H9 (cell line): ENCODE measurements around the gene PRORP. TPM values are rescaled to one million over a fixed set of nuclear protein-coding genes. Genes with fewer than 3 reads are reported as not detected.

Source experiments
- DNase-seq: peaks from one replicate; pipeline ENCODE4 v3.0.0-alpha.2; 2017
- H2AFZ ChIP-seq: one replicate; pipeline ENCODE4 v1.6.1; 2013; ENCODE audit warnings: mild to moderate bottlenecking, low read length, control low read depth, moderate library complexity
- H2AK5ac ChIP-seq: 2 replicates; pipeline ENCODE4 v1.6.1; 2013; ENCODE audit warnings: low read length, control low read depth, mixed read lengths; ENCODE audit not compliant: insufficient read length
- H2BK120ac ChIP-seq: one replicate; pipeline ENCODE4 v1.6.1; 2013; ENCODE audit warnings: low read depth, mild to moderate bottlenecking, low read length, control low read depth, inconsistent platforms; ENCODE audit not compliant: poor library complexity, severe bottlenecking
- H2BK12ac ChIP-seq: 2 replicates; pipeline ENCODE4 v1.6.1; 2013; ENCODE audit warnings: low read length, control low read depth, mixed read lengths, low read depth; ENCODE audit not compliant: insufficient read length
- H2BK15ac ChIP-seq: 2 replicates; pipeline ENCODE4 v1.6.1; 2013; ENCODE audit warnings: low read depth, low read length, control low read depth
- H2BK20ac ChIP-seq: one replicate; pipeline ENCODE4 v1.6.1; 2013; ENCODE audit warnings: low read depth, mild to moderate bottlenecking, low read length, control low read depth, inconsistent platforms; ENCODE audit not compliant: poor library complexity, severe bottlenecking
- H2BK5ac ChIP-seq: 2 replicates; pipeline ENCODE4 v1.6.1; 2013; ENCODE audit warnings: low read length, control low read depth, mixed read lengths; ENCODE audit not compliant: insufficient read length
- H3K14ac ChIP-seq: 2 replicates; pipeline ENCODE4 v1.6.1; 2013; ENCODE audit warnings: low read length, control low read depth; ENCODE audit not compliant: insufficient read depth
- H3K18ac ChIP-seq: 2 replicates; pipeline ENCODE4 v1.6.1; 2013; ENCODE audit warnings: low read depth, mild to moderate bottlenecking, mixed read lengths, low read length, control low read depth; ENCODE audit not compliant: insufficient read length
- H3K23ac ChIP-seq: 2 replicates; pipeline ENCODE4 v1.6.1; 2013; ENCODE audit warnings: low read length, control low read depth, mixed read lengths, low read depth; ENCODE audit not compliant: insufficient read length
- H3K23me2 ChIP-seq: 2 replicates; pipeline ENCODE4 v1.6.1; 2013; ENCODE audit warnings: low read depth, mild to moderate bottlenecking, mixed read lengths, low read length, control low read depth; ENCODE audit not compliant: insufficient read length, poor library complexity, severe bottlenecking
- H3K27ac ChIP-seq: 2 replicates; pipeline ENCODE4 v1.5.1; 2013; ENCODE audit warnings: low read length, control low read depth, mixed read lengths, low read depth; ENCODE audit not compliant: insufficient read length
- H3K27me3 ChIP-seq: 2 replicates; pipeline ENCODE4 v1.6.1; 2013; ENCODE audit warnings: low read length, control low read depth, inconsistent platforms; ENCODE audit not compliant: insufficient read depth
- H3K4ac ChIP-seq: 2 replicates; pipeline ENCODE4 v1.6.1; 2013; ENCODE audit warnings: low read depth, mild to moderate bottlenecking, control low read depth, inconsistent platforms, low read length, moderate library complexity
- H3K4me1 ChIP-seq: 2 replicates; pipeline ENCODE4 v1.6.1; 2013; ENCODE audit warnings: low read length, control low read depth, inconsistent platforms; ENCODE audit not compliant: insufficient read depth
- H3K4me2 ChIP-seq: 2 replicates; pipeline ENCODE4 v1.6.1; 2013; ENCODE audit warnings: low read length, control low read depth, mixed read lengths; ENCODE audit not compliant: insufficient read length, insufficient read depth
- H3K56ac ChIP-seq: 2 replicates; pipeline ENCODE4 v1.6.1; 2013; ENCODE audit warnings: low read depth, mild to moderate bottlenecking, mixed read lengths, low read length, control low read depth; ENCODE audit not compliant: insufficient read length
- H3K79me1 ChIP-seq: 2 replicates; pipeline ENCODE4 v1.6.1; 2013; ENCODE audit warnings: low read depth, mild to moderate bottlenecking, moderate library complexity, low read length, control low read depth, inconsistent platforms; ENCODE audit not compliant: insufficient read depth, poor library complexity, severe bottlenecking
- H3K79me2 ChIP-seq: 2 replicates; pipeline ENCODE4 v1.6.1; 2013; ENCODE audit warnings: low read length, control low read depth, inconsistent platforms; ENCODE audit not compliant: insufficient read depth
- H3K9ac ChIP-seq: 2 replicates; pipeline ENCODE4 v1.6.1; 2013; ENCODE audit warnings: low read length, control low read depth, mixed read lengths; ENCODE audit not compliant: insufficient read length; ENCODE audit errors: extremely low read depth
- H3K9me3 ChIP-seq: one replicate; pipeline ENCODE4 v1.6.1; 2013; ENCODE audit warnings: low read depth, low read length, inconsistent platforms; ENCODE audit not compliant: control insufficient read depth
- H3T11ph ChIP-seq: one replicate; pipeline ENCODE4 v1.6.1; 2013; ENCODE audit warnings: mild to moderate bottlenecking, low read length, control low read depth, inconsistent platforms
- H4K20me1 ChIP-seq: one replicate; pipeline ENCODE4 v1.6.1; 2013; ENCODE audit not compliant: control insufficient read depth, insufficient read length, insufficient read depth
- H4K5ac ChIP-seq: 2 replicates; pipeline ENCODE4 v1.6.1; 2013; ENCODE audit warnings: low read depth, mild to moderate bottlenecking, mixed read lengths, low read length, control low read depth; ENCODE audit not compliant: insufficient read length
- H4K8ac ChIP-seq: replicated peaks from 2 replicates; pipeline ENCODE4 v1.6.1; 2013; ENCODE audit warnings: low read length, control low read depth, mixed read lengths, low read depth; ENCODE audit not compliant: insufficient read length
- H4K91ac ChIP-seq: 2 replicates; pipeline ENCODE4 v1.6.1; 2013; ENCODE audit warnings: low read depth, mild to moderate bottlenecking, moderate library complexity, mixed read lengths, low read length, control low read depth; ENCODE audit not compliant: insufficient read length
- H3K27ac Mint-ChIP-seq, 3 experiments: 2 replicates in 2 of 3; 3 replicates in 1 of 3; pipeline ENCODE4 v1.8.0; 2020 to 2021; ENCODE audit warnings: mixed read lengths in 3 of 3, mild to moderate bottlenecking in 1 of 3, moderate library complexity in 1 of 3
- H3K27me3 Mint-ChIP-seq: 2 replicates; pipeline ENCODE4 v1.8.0; 2021; ENCODE audit warnings: low read depth, mild to moderate bottlenecking, moderate library complexity, mixed read lengths
- H3K36me3 Mint-ChIP-seq, 3 experiments: 2 replicates in 2 of 3; 3 replicates in 1 of 3; pipeline ENCODE4 v1.8.0; 2020 to 2021; ENCODE audit warnings: low read depth in 3 of 3, mixed read lengths in 3 of 3; ENCODE audit not compliant: insufficient read depth in 1 of 3
- H3K4me1 Mint-ChIP-seq, 2 experiments: 2 replicates each; pipeline ENCODE4 v1.8.0; 2020; ENCODE audit warnings: mixed read lengths in 2 of 2
- H3K4me3 Mint-ChIP-seq, 2 experiments: 2 replicates in 1 of 2; 3 replicates in 1 of 2; pipeline ENCODE4 v1.8.0; 2020 to 2021; ENCODE audit warnings: mild to moderate bottlenecking in 2 of 2, mixed read lengths in 2 of 2, moderate library complexity in 1 of 2
- H3K9me3 Mint-ChIP-seq, 2 experiments: 2 replicates in 1 of 2; 3 replicates in 1 of 2; pipeline ENCODE4 v1.8.0; 2020; ENCODE audit warnings: mild to moderate bottlenecking in 2 of 2, mixed read lengths in 2 of 2, moderate library complexity in 1 of 2
- WGBS: extraction: QIAGEN DNeasy Blood & Tissue Kit; methylation state at CpG from one replicate; pipeline ENCODE4 v1.1.7; 2013; ENCODE audit warnings: missing lambda C conversion rate, low lambda C conversion rate, mixed read lengths; ENCODE audit not compliant: insufficient read length; ENCODE audit errors: extremely low coverage; 5-methylcytosine and 5-hydroxymethylcytosine counted together
- total RNA-seq: library from RNA; stranded (reverse); gene quantifications from 2 replicates; pipeline ENCODE4 v1.2.1, GENCODE V29; 2021
- TF ChIP-seq, protein P1 (sequence below): fragments of 200-600 bp; sonication (generic); conservative IDR thresholded peaks from 3 replicates; pipeline ENCODE4 v1.8.0; 2021; ENCODE audit warnings: antibody characterized with exemption, mild to moderate bottlenecking

Gene PRORP
- total RNA-seq, 1 experiment from 2014 or later: 37.7 TPM

DNA sequence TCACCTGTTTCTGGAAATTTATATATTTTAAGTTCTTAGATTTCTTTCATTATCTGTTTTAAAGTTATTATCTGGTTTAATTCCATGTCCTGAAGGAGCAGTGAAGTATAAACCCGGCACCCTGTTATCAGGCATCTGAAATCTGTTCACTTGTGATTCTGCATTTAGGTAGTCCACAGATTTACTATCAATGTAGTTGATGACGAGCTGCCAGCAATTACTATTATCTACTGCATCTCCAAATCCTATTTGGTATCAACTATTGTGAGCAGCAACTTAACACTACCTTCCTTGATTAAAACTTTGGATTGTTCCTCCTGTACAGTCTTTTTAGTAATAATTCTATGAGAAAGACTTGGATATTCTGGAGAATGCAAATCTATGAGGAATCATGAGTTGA is 36.1 kb downstream of the PRORP start:
- H3K27ac ChIP-seq: no peak overlapping the region
- H3K79me1 ChIP-seq: no peaks in the 10 kb centered on the region
- H3K9me3 Mint-ChIP-seq: no peaks in the 10 kb centered on the region
- H3K4me3 Mint-ChIP-seq: no peak overlapping the region
- TF ChIP-seq, protein P1, sequence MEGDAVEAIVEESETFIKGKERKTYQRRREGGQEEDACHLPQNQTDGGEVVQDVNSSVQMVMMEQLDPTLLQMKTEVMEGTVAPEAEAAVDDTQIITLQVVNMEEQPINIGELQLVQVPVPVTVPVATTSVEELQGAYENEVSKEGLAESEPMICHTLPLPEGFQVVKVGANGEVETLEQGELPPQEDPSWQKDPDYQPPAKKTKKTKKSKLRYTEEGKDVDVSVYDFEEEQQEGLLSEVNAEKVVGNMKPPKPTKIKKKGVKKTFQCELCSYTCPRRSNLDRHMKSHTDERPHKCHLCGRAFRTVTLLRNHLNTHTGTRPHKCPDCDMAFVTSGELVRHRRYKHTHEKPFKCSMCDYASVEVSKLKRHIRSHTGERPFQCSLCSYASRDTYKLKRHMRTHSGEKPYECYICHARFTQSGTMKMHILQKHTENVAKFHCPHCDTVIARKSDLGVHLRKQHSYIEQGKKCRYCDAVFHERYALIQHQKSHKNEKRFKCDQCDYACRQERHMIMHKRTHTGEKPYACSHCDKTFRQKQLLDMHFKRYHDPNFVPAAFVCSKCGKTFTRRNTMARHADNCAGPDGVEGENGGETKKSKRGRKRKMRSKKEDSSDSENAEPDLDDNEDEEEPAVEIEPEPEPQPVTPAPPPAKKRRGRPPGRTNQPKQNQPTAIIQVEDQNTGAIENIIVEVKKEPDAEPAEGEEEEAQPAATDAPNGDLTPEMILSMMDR: no peak
- no CpG with 5 or more reads among the region's 2 CpGs for WGBS
- H3K4me2 ChIP-seq: no peak overlapping the region
- H4K91ac ChIP-seq: no peak overlapping the region
- H3K36me3 Mint-ChIP-seq: peaks cover 6 to 8% (median 7%) of the 10 kb centered on the region in 3 experiments; a peak in 6 of 7 replicates
- H2BK15ac ChIP-seq: no peak overlapping the region
- no peaks in the 10 kb centered on the region for H3K23me2 ChIP-seq
- no peak overlapping the region for H3T11ph ChIP-seq
- H3K56ac ChIP-seq: no peak overlapping the region
- H3K4me1 Mint-ChIP-seq: peaks cover 0 to 8% of the 10 kb centered on the region in 2 experiments; a peak in 2 of 4 replicates
- no peak for DNase-seq
- no peaks in the 10 kb centered on the region for H3K27me3 Mint-ChIP-seq
- no peak overlapping the region for H4K8ac ChIP-seq
- no peak overlapping the region for H2AK5ac ChIP-seq
- H4K5ac ChIP-seq: no peak overlapping the region
- no peaks in the 10 kb centered on the region for H3K27me3 ChIP-seq
- H3K27ac Mint-ChIP-seq: no peak overlapping the region
- H2AFZ ChIP-seq: no peak overlapping the region
- no peaks in the 10 kb centered on the region; the same call in 1 of the 2 replicates for H3K4me1 ChIP-seq
- no peak overlapping the region for H2BK5ac ChIP-seq
- H2BK12ac ChIP-seq: no peak overlapping the region
- no peaks in the 10 kb centered on the region for H4K20me1 ChIP-seq
- H2BK120ac ChIP-seq: no peak overlapping the region
- H3K23ac ChIP-seq: no peak overlapping the region
- no peaks in the 10 kb centered on the region for H3K9me3 ChIP-seq
- H2BK20ac ChIP-seq: no peak overlapping the region
- no peak overlapping the region for H3K9ac ChIP-seq
- H3K4ac ChIP-seq: no peak overlapping the region
- H3K14ac ChIP-seq: no peak overlapping the region
- H3K18ac ChIP-seq: no peak overlapping the region
- H3K79me2 ChIP-seq: no peaks in the 10 kb centered on the region
